Measurements from ENCODE around the gene METTL9. TPM values are rescaled to one million over a fixed set of nuclear protein-coding genes. Genes with fewer than 3 reads are reported as not detected.

The METTL9 gene
- total and polyA plus RNA-seq, 9 of the 15 experiments (the other 6 are each of a cell fraction or from before 2014, with no cell fraction given) = 12.2 to 107 (median 79.1) TPM

DNA sequence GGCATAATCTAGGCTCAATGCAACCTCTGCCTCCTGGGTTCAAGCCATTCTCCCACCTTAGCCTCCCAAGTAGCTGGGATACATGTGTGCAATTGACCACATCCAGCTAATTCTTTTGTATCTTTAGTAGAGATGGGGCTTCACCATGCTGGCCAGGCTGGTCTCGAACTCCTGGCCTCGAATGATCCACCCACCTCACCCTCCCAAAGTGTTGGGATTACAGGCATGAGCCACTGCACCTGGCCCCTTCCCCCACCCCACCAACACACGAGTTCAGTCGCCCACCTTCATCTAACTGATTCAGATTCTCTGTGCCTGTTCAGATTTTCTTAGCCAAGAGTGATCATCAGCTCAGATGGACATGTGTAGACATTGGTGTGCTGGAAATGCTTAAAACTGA lies 25.0 kb upstream of the METTL9 start:
- TF ChIP-seq JUN (IDR thresholded peaks at IDR 0.05; ENCODE audit: borderline replicate concordance, low read depth, low read length) (no peak), JUN (CRISPR knock-in tag; IDR thresholded peaks at IDR 0.05; ENCODE audit: borderline replicate concordance) (no peak), ZMIZ1 (IDR thresholded peaks at IDR 0.05; ENCODE audit: low read depth in 2 of 2, low read length in 2 of 2) (no peak), MYNN (IDR thresholded peaks at IDR 0.05) (no peak), MYNN (CRISPR knock-in tag; IDR thresholded peaks at IDR 0.05) (no peak), NRF1 (conservative IDR thresholded peaks at IDR 0.05 in 1 of 2, IDR thresholded peaks at IDR 0.05 in 1 of 2) (no peak), TFAP4 (CRISPR knock-in tag; IDR thresholded peaks at IDR 0.05; ENCODE audit: borderline replicate concordance) (no peak), CREB3 (tag; conservative IDR thresholded peaks at IDR 0.05; ENCODE audit: low read depth) (no peak), SIN3B (IDR thresholded peaks at IDR 0.05; ENCODE audit: low read depth) (no peak)
- TF ChIP-seq, protein P1, sequence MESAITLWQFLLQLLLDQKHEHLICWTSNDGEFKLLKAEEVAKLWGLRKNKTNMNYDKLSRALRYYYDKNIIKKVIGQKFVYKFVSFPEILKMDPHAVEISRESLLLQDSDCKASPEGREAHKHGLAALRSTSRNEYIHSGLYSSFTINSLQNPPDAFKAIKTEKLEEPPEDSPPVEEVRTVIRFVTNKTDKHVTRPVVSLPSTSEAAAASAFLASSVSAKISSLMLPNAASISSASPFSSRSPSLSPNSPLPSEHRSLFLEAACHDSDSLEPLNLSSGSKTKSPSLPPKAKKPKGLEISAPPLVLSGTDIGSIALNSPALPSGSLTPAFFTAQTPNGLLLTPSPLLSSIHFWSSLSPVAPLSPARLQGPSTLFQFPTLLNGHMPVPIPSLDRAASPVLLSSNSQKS (CRISPR knock-in tag; IDR thresholded peaks at IDR 0.05) = no peak
- Histone ChIP-seq H3K36me3 (ENCODE audit: control insufficient read depth, insufficient read depth, low read length) (no peaks in the 10 kb centered on the region), H2AFZ (ENCODE audit: low read depth, low read length) (no peak overlapping the region), H3K4me1 (replicated peaks in 1 of 2; ENCODE audit: control insufficient read depth in 2 of 2, insufficient read depth in 2 of 2, low read length in 2 of 2) (no peaks in the 10 kb centered on the region), H3K27ac (ENCODE audit: extremely low read depth, low read depth, low read length) (no peak overlapping the region), H3K9me3 (replicated peaks; ENCODE audit: control insufficient read depth, insufficient read depth, low read depth, low read length) (no peaks in the 10 kb centered on the region), H3K4me2 (ENCODE audit: insufficient read depth, low read length) (no peak overlapping the region), H4K20me1 (replicated peaks; ENCODE audit: control insufficient read depth, insufficient read depth, low read length) (no peaks in the 10 kb centered on the region), H3K9ac (ENCODE audit: insufficient read depth in 1 of 2, low read depth in 2 of 2, low read length in 2 of 2) (no peak overlapping the region), H3K27me3 (ENCODE audit: control insufficient read depth in 2 of 2, insufficient read depth in 2 of 2, low read length in 2 of 2) (peaks cover 10 to 25% of the 10 kb centered on the region in 2 experiments; a peak in 4 of 5 replicates), H3K4me3 (no peak overlapping the region), H3K9me1 (ENCODE audit: control insufficient read depth, insufficient read depth, low read length) (no peaks in the 10 kb centered on the region), H3K79me2 (ENCODE audit: control insufficient read depth, insufficient read depth, low read length) (no peaks in the 10 kb centered on the region)
- in situ Hi-C loops (cut with MboI) (loop anchor here (25.0 kb wide), 1 partner anchor 262 kb away; no protein-coding TSS in a partner anchor), intact Hi-C loops (cut with micrococcal nuclease) (no loop called here)
- WGBS (ENCODE audit: insufficient coverage, low coverage, missing lambda C conversion rate) = 1% methylated on average over 4 of the region's 4 CpGs
- no TSS peak for BruUV-seq (replicated peaks)
- DNase-seq (ENCODE audit: extremely low read depth in 1 of 4, low spot score in 3 of 4) (no peak), ATAC-seq (no peak), FAIRE-seq (no peak)
- CTCF ChIA-PET (ENCODE audit: low intra/inter-chr PET ratio) = no interaction called here
- POLR2A ChIA-PET = no interaction called here

All from K562 (cell line).